Vagina (tissue), 2 donors: ENCODE data around the gene ANXA5.

Experiments
- CTCF ChIP-seq, 3 experiments: fragments of 450-650 bp in 2 of 3; fragments of 200-600 bp in 1 of 3; sonication (generic) in 1 of 3; IDR thresholded peaks; one replicate each; pipeline ENCODE4 v1.5.1; 2017 to 2019; ENCODE audit warnings: antibody characterized with exemption in 3 of 3, mild to moderate bottlenecking in 2 of 3, moderate library complexity in 2 of 3
- POLR2A ChIP-seq, 2 donors: fragments of 450-650 bp; IDR thresholded peaks; one replicate each; pipeline ENCODE4 v1.6.1; 2017; ENCODE audit warnings: antibody characterized with exemption in 2 of 2, mild to moderate bottlenecking in 2 of 2, moderate library complexity in 2 of 2

- no peak for TF ChIP-seq CTCF (IDR thresholded peaks at IDR 0.05)
- no peak for TF ChIP-seq POLR2A (IDR thresholded peaks at IDR 0.05)
Observed at GRCh38 chr4:121692261-121692660, 4.5 kb downstream of the ANXA5 start.
